Hepatocyte (in vitro differentiated cells): ENCODE results near the gene COL20A1. TPM values are rescaled to one million over a fixed set of nuclear protein-coding genes. Genes with fewer than 3 reads are reported as not detected.

Source experiments
- DNase-seq: peaks from one replicate; pipeline ENCODE4 v3.0.0-alpha.2; 2016; ENCODE audit warnings: low spot score
- H2AFZ ChIP-seq: fragments of 200-600 bp; sonication (generic); 2 replicates; pipeline ENCODE4 v1.6.0; 2016; ENCODE audit warnings: antibody characterized with exemption, mild to moderate bottlenecking
- H3K27ac ChIP-seq: fragments of 200-600 bp; sonication (generic); 2 replicates; pipeline ENCODE4 v1.5.1; 2016; ENCODE audit warnings: mild to moderate bottlenecking
- H3K27me3 ChIP-seq: fragments of 200-600 bp; sonication (generic); 2 replicates; pipeline ENCODE4 v1.6.1; 2016
- H3K36me3 ChIP-seq: fragments of 200-600 bp; sonication (generic); replicated peaks from 2 replicates; pipeline ENCODE4 v1.5.1; 2016; ENCODE audit warnings: low read depth; ENCODE audit not compliant: insufficient read depth
- H3K4me1 ChIP-seq: fragments of 200-600 bp; sonication (generic); 2 replicates; pipeline ENCODE4 v1.5.1; 2016; ENCODE audit warnings: mild to moderate bottlenecking, moderate library complexity; ENCODE audit not compliant: insufficient read depth
- H3K4me2 ChIP-seq: fragments of 200-600 bp; sonication (generic); 2 replicates; pipeline ENCODE4 v1.6.0; 2016
- H3K4me3 ChIP-seq: fragments of 200-600 bp; sonication (generic); 2 replicates; pipeline ENCODE4 v1.5.1; 2016; ENCODE audit warnings: mild to moderate bottlenecking
- H3K79me2 ChIP-seq: fragments of 200-600 bp; sonication (generic); 2 replicates; pipeline ENCODE4 v1.6.0; 2017; ENCODE audit warnings: mild to moderate bottlenecking
- H3K9me2 ChIP-seq: fragments of 200-600 bp; sonication (generic); replicated peaks from 2 replicates; pipeline ENCODE4 v1.6.0; 2017; ENCODE audit warnings: mild to moderate bottlenecking; ENCODE audit not compliant: insufficient read depth
- H3K9me3 ChIP-seq: fragments of 200-600 bp; sonication (generic); 2 replicates; pipeline ENCODE4 v1.5.1; 2016; ENCODE audit warnings: low read depth, mild to moderate bottlenecking
- H4K20me1 ChIP-seq: fragments of 200-600 bp; sonication (generic); 2 replicates; pipeline ENCODE4 v1.6.0; 2016; ENCODE audit warnings: mild to moderate bottlenecking; ENCODE audit not compliant: insufficient read depth, poor library complexity, severe bottlenecking
- CTCF ChIP-seq: fragments of 200-600 bp; sonication (generic); IDR thresholded peaks from 2 replicates; pipeline ENCODE4 v1.5.1; 2016; ENCODE audit warnings: antibody characterized with exemption, mild to moderate bottlenecking; ENCODE audit not compliant: poor library complexity
- EZH2 ChIP-seq: fragments of 200-600 bp; sonication (generic); IDR thresholded peaks from 2 replicates; pipeline ENCODE4 v1.6.1; 2016; ENCODE audit warnings: antibody characterized with exemption, mild to moderate bottlenecking, borderline replicate concordance
- EZH2phosphoT487 ChIP-seq: fragments of 200-600 bp; sonication (generic); IDR thresholded peaks from one replicate; pipeline ENCODE4 v1.6.1; 2018; ENCODE audit warnings: antibody characterized with exemption, mild to moderate bottlenecking, low read depth, moderate library complexity; ENCODE audit not compliant: unreplicated experiment, severe bottlenecking
- WGBS: methylation state at CpG from one replicate; pipeline ENCODE4 v1.1.6; 2016; ENCODE audit warnings: low lambda C conversion rate; ENCODE audit errors: missing lambda C conversion rate; 5-methylcytosine and 5-hydroxymethylcytosine counted together
- polyA plus RNA-seq: library from polyadenylated mRNA; unstranded; fragments of >200 nt; fragmentation: Nextera tagmentation; extraction: Ambion mirVana; gene quantifications from 2 replicates; pipeline ENCODE4 v1.2.1, GENCODE V29; 2016
- total RNA-seq: library from RNA; depleted of rRNA; stranded (reverse); fragments of >200 nt; gene quantifications from 2 replicates; pipeline ENCODE4 v1.2.3, GENCODE V29; 2014

Gene COL20A1
- total and polyA plus RNA-seq, 2 experiments from 2014 or later, result not detected

DNA sequence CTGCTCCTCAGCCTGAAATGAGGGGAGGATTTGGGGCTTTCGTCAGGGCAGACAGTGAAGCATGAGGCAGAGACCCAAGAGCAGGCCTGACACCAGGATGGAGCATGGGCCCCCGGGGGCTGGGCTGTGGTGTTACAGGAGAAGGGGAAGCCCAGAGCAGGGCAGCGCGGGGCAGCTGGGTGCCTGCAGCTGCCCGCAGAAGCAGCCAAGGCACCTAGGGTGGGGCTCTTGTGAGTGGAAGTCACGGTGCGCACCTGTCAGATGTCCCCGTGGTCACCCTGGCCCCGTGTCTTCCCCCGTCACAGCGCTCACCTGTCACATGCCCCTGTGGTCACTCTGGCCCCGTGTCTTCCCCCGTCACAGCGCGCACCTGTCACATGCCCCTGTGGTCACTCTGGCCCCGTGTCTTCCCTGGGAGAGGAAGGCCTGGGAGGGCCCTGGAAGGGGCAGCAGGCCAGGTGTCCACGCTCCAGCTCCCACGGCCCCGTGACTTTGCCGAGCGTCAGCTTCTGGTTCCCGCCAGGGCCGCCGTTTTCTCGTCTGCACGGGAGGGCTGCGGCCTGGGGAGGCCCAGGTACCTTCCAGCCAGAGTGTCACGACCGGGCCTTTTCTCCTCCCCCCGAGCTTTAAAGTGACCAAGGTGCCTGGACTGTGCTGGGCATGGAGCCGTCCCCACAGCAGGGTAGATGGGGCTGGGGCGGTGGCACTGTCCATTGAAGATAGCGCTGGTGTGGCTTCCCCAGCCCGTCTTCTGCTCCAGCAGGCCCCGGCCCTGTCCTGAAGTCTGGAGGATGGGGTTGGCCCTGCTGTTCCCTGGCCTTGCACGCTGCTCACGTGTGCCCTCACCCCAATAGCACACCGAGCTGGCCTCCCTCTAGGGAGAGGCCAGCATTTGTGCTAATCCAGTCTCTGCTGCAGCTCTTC lies 11.0 kb upstream of the COL20A1 start:
- no peak overlapping the region for H3K27ac ChIP-seq
- 95% methylated on average over 37 of the region's 38 CpGs for WGBS
- no peaks in the 10 kb centered on the region for H3K9me3 ChIP-seq
- TF ChIP-seq EZH2 (no peak), CTCF (no peak), EZH2phosphoT487 (no peak)
- no peaks in the 10 kb centered on the region for H3K36me3 ChIP-seq
- H3K79me2 ChIP-seq, result peaks cover 4% of the 10 kb centered on the region
- no peak overlapping the region for H3K4me2 ChIP-seq
- peaks cover 4% of the 10 kb centered on the region for H4K20me1 ChIP-seq
- no peaks in the 10 kb centered on the region for H3K27me3 ChIP-seq
- H3K4me1 ChIP-seq, result no peaks in the 10 kb centered on the region
- no peak for DNase-seq
- no peak overlapping the region for H3K4me3 ChIP-seq
- H3K9me2 ChIP-seq, result no peaks in the 10 kb centered on the region
- H2AFZ ChIP-seq, result no peak overlapping the region

- H2AFZ ChIP-seq, result no peak overlapping the region
- no peaks in the 10 kb centered on the region for H3K79me2 ChIP-seq
- no peaks in the 10 kb centered on the region for H3K36me3 ChIP-seq
- H3K4me1 ChIP-seq, result no peaks in the 10 kb centered on the region
- no peak overlapping the region for H3K4me3 ChIP-seq
- H3K9me2 ChIP-seq, result no peaks in the 10 kb centered on the region
- H3K27me3 ChIP-seq, result no peaks in the 10 kb centered on the region
- WGBS, result 97% methylated on average over 17 of the region's 17 CpGs
- no peaks in the 10 kb centered on the region for H4K20me1 ChIP-seq
- H3K27ac ChIP-seq, result no peak overlapping the region
- no peaks in the 10 kb centered on the region for H3K9me3 ChIP-seq
- H3K4me2 ChIP-seq, result no peak overlapping the region
- TF ChIP-seq EZH2 (no peak), CTCF (no peak), EZH2phosphoT487 (no peak)
- DNase-seq, result no peak
These were observed 10.0 kb upstream of the COL20A1 start for GRCh38 chr20:63282946-63283345.

DNA sequence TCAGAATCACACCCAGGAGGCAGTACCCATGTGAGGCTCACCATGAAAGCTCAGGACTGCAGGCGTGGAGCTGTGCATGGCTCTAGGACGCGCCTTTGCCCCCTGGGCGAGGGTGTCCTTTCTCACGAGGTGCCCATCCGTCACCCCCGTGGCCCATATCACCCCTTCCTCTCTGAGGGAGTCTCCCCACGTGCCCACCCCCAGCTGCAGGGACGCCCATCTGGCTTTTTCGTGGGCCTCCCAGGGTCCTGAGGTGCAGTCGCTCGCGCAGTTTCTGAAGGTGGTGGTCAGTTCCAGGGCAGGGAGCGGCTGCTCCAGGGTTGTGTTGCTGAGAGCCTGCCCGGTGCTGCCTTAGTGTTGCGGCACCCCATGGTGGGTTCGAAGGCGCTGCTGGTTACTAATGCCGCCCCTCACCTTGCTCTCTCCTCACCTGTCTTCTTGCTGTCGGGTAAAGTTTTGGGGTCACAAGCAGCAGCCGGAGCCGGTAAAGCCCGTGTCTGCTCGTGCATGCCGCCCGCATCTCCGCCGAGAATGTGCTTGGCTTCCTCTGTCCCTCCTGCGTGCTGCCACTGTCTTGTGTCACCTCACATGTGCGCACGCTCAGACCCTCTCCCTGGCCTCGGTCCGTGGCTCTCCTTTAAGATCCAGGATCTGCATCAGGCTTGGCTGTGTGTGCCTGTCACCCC lies 9.4 kb upstream of the COL20A1 start:
- Histone ChIP-seq H3K79me2 (no peaks in the 10 kb centered on the region), H3K9me3 (no peaks in the 10 kb centered on the region), H2AFZ (no peak overlapping the region), H3K27me3 (no peaks in the 10 kb centered on the region), H3K27ac (no peak overlapping the region), H3K4me2 (no peak overlapping the region), H3K9me2 (no peaks in the 10 kb centered on the region), H3K36me3 (no peaks in the 10 kb centered on the region), H3K4me1 (no peaks in the 10 kb centered on the region), H4K20me1 (no peaks in the 10 kb centered on the region), H3K4me3 (no peak overlapping the region)
- 97% methylated on average over 31 of the region's 33 CpGs for WGBS
- TF ChIP-seq EZH2 (no peak), CTCF (no peak), EZH2phosphoT487 (no peak)
- DNase-seq, result no peak
